Measurements from ENCODE around the gene RAB30.

RAB30 gene

DNA sequence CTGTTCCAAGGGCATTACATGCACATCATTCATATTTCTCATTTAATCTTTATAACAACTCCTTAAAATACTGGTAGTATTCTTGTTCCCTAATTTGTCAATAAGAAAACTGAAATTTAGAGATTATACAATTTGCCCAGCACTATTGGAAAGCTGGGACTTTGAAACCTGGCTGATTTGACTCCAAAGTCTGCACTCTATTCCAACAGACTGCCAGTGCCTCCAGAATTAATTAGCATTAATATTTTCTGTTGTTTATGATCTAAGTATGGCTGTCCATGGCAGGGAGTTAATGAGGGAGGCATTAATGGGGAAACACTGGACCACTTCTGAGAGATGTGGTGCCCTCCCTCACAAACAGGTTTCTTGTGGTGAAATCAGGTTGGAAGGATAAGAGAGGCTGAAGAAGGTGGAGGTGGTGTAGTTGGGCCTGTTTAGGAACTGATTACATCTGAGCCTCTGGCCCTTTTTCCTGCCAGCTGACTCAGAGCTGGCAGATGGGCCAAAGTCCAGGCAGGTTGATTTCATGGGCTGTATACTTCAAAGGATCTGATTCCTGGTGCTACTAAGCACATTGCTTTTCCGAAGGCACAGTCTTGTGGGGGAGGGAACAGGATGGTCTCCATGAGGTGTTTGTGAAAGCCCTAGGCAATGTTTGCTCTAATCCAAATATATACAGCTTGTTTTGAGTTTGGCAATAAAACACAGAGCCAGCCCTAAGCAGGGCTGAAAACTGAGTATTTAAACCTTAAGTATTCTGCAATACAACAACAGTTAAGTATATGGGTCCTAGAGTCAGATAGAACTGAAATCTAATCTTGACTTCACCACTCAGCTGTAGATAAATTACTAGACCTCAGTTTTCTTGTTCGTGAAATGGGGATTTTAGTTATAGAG, 21.0 kb upstream of the RAB30 start:
- Histone ChIP-seq H3K4me3 (ENCODE audit: low read length) (no peak overlapping the region), H3K4me1 (ENCODE audit: control insufficient read depth, insufficient read depth, low read length) (peaks cover 7% of the 10 kb centered on the region), H3K36me3 (ENCODE audit: control insufficient read depth, insufficient read depth, low read length) (no peaks in the 10 kb centered on the region), H3K9ac (ENCODE audit: low read length) (no peak overlapping the region), H3K27ac (ENCODE audit: low read depth, low read length) (no peak overlapping the region), H3K27me3 (ENCODE audit: control insufficient read depth, insufficient read depth, low read length) (no peaks in the 10 kb centered on the region)

DNA sequence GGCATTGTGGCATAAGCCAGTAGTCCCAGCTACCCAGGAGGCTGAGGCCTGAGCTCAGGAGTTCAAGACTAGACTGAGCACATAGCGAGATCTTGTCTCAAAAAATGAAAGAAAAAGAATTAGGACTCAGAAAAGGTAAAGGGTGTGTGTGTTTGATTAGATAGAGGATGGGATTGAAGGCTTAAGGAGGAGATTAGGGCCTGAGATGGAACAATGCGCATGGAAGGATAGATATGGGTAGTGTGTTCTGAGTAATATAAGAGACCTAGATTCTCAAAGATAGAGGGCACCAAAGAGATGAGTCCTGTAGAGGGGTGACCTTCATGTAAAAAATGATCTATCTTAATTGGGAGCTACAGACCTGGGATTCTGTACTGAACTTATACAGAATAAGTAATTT, 17.3 kb upstream of the RAB30 start:
- H3K4me3 ChIP-seq (ENCODE audit: low read length), result no peak overlapping the region
- H3K4me1 ChIP-seq (ENCODE audit: control insufficient read depth, insufficient read depth, low read length), result peaks cover 7% of the 10 kb centered on the region
- H3K9ac ChIP-seq (ENCODE audit: low read length), result no peak overlapping the region
- H3K36me3 ChIP-seq (ENCODE audit: control insufficient read depth, insufficient read depth, low read length), result no peaks in the 10 kb centered on the region
- H3K27ac ChIP-seq (ENCODE audit: low read depth, low read length), result no peak overlapping the region
- no peaks in the 10 kb centered on the region for H3K27me3 ChIP-seq (ENCODE audit: control insufficient read depth, insufficient read depth, low read length)

DNA sequence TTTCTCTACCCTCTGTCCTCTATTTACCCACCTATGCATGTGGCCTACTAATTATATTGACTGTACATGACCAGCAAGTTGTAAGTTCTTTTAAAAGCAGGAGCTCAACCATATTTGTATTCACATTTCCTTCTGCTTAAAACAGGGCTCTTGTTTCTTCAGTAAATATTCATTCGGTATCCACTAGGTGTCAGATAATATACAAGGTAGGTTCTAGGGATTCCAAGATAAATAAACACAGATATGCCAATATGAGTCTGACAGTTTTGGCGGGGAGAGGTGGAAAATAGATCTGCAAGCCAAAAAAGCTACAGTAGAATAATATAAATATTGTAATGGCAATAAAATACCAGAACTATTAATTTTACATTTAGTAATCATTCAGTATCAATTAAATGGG, 15.3 kb upstream of the RAB30 start:
- no peaks in the 10 kb centered on the region for H3K36me3 ChIP-seq (ENCODE audit: control insufficient read depth, insufficient read depth, low read length)
- no peak overlapping the region for H3K27ac ChIP-seq (ENCODE audit: low read depth, low read length)
- no peaks in the 10 kb centered on the region for H3K27me3 ChIP-seq (ENCODE audit: control insufficient read depth, insufficient read depth, low read length)
- no peaks in the 10 kb centered on the region for H3K4me1 ChIP-seq (ENCODE audit: control insufficient read depth, insufficient read depth, low read length)
- no peak overlapping the region for H3K9ac ChIP-seq (ENCODE audit: low read length)
- H3K4me3 ChIP-seq (ENCODE audit: low read length), result no peak overlapping the region

DNA sequence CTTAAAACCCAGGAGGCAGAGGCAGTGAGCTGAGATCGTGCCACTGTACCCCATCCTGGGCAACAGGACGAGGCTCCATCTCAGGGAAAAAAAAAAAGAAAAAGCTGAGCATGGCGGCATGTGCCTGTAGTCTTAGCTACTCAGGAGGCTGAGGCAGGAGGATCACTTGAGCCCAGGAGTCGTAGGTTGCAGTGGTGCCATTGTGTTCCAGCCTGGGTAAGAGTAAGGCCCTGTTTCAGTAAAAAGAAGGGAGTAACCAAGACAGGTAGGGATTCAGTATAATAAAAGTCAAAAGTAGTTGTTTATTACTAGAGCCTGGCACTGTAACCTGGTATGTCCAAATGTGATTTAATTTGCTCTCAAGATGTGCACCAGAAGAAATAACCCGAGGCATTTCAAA, 8.1 kb upstream of the RAB30 start:
- Histone ChIP-seq H3K9ac (ENCODE audit: low read length) (no peak overlapping the region), H3K27me3 (ENCODE audit: control insufficient read depth, insufficient read depth, low read length) (no peaks in the 10 kb centered on the region), H3K4me3 (ENCODE audit: low read length) (no peak overlapping the region), H3K4me1 (ENCODE audit: control insufficient read depth, insufficient read depth, low read length) (no peaks in the 10 kb centered on the region), H3K27ac (ENCODE audit: low read depth, low read length) (no peak overlapping the region), H3K36me3 (ENCODE audit: control insufficient read depth, insufficient read depth, low read length) (no peaks in the 10 kb centered on the region)

DNA sequence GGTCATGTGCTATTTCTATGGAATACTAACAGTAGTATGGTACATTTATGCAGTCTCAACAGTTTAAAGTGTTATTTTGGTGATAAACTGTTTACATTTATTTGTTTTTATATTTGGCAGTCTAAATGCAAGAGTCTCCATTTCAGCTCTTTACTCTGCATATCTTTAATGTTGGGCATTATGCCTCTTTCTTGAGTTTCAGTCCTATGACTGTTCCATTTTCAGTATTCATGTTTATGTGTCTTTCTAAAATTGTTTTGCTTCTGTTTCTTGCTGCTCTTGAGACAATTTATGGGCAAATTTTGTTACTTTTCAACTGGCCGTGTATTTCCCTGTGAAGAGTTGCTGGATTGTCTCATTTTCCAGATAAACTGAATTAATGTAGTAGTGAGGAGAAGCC, 6.6 kb upstream of the RAB30 start:
- no peaks in the 10 kb centered on the region for H3K36me3 ChIP-seq (ENCODE audit: control insufficient read depth, insufficient read depth, low read length)
- H3K9ac ChIP-seq (ENCODE audit: low read length), result no peak overlapping the region
- no peaks in the 10 kb centered on the region for H3K27me3 ChIP-seq (ENCODE audit: control insufficient read depth, insufficient read depth, low read length)
- H3K4me3 ChIP-seq (ENCODE audit: low read length), result no peak overlapping the region
- H3K27ac ChIP-seq (ENCODE audit: low read depth, low read length), result no peak overlapping the region
- peaks cover 2% of the 10 kb centered on the region for H3K4me1 ChIP-seq (ENCODE audit: control insufficient read depth, insufficient read depth, low read length)

DNA sequence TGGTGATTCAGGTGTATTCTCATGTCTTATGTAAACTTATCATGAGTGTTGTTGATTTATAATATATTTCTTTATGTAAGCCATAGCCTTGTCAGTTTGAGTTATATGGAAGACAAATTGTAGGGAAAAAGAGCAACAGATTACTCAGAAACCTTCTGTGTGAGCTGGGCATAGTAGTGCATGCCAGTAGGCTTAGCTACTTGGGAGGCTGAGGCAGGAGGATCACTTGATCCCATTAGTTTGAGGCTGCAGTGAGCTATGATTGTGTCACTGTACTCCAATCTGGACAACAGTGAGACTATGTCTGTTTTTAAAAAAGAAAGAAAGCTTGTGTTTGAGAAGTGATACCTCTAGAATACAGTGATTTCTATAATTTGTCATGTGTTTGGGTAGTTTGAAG, 2.2 kb upstream of the RAB30 start:
- Histone ChIP-seq H3K4me3 (ENCODE audit: low read length) (no peak overlapping the region), H3K9ac (ENCODE audit: low read length) (no peak overlapping the region), H3K36me3 (ENCODE audit: control insufficient read depth, insufficient read depth, low read length) (peaks cover 2% of the 10 kb centered on the region), H3K27ac (ENCODE audit: low read depth, low read length) (no peak overlapping the region), H3K4me1 (ENCODE audit: control insufficient read depth, insufficient read depth, low read length) (peaks cover 12% of the 10 kb centered on the region), H3K27me3 (ENCODE audit: control insufficient read depth, insufficient read depth, low read length) (no peaks in the 10 kb centered on the region)

DNA sequence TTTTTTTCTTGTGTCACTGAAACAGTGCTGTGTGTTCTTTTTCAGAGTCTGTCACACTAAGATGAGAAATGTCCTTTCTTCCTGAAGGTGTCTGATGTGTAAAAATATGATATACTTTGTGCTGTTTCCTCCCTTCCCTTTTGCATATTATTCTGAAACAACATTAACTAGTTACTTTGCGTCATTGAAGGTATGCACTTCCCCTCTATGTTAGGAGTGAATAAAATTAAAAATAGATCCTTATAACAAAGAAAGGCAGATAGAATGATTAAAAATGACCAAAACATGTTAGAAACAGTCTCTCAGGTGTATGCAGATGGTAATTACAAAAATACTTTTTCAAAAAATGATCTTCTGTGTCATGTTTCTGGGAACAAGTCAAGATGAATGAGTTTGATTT, 1.6 kb upstream of the RAB30 start:
- H3K4me3 ChIP-seq (ENCODE audit: low read length), result peak overlapping the region; percentile 94
- H3K27me3 ChIP-seq (ENCODE audit: control insufficient read depth, insufficient read depth, low read length), result no peaks in the 10 kb centered on the region
- peaks cover 12% of the 10 kb centered on the region for H3K4me1 ChIP-seq (ENCODE audit: control insufficient read depth, insufficient read depth, low read length)
- H3K27ac ChIP-seq (ENCODE audit: low read depth, low read length), result no peak overlapping the region
- H3K9ac ChIP-seq (ENCODE audit: low read length), result no peak overlapping the region
- H3K36me3 ChIP-seq (ENCODE audit: control insufficient read depth, insufficient read depth, low read length), result peaks cover 2% of the 10 kb centered on the region

DNA sequence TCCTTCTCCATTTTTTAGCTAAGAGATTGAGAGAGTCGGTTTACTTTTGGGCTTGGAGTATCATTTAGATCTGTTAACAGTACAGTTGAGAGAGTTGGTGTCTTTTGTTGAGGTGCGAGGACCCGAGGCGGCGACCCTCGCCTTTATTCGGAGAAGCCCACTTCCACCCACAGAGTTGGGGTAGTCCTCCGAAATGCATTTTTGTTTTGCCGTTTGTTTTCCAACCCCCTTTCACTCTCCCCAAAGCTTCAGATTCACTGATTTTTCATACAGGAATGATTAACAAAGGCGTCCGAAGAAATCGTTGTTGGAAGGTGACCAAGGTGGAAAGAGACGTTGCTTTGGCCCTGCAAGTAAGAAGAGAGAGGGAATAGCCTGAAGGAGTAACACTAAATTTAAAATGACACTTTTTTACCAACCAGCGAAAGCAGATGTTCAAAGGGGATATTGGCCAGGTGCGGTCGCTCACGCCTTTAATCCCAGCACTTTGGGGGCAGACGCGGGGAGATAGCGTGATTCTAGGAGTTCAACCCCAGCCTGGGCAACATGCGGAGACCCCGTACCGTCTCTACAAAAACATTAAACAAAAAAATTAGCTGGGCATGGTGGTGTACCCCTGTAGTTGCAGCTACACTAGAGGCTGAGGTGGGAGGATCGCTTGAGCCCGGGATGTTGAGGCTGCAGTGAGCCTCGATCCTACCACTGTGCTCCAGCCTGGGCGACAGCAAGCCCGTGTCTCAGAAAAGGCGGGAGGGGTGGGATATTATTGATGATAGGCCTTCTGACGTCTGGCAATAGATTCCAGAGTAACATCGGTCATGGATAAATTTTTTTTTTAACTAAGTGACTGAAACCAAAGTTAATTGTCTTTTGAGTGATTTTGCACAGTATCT, 899 bp upstream of the RAB30 start:
- peak overlapping the region; percentile 97 for H3K27ac ChIP-seq (ENCODE audit: low read depth, low read length)
- peak overlapping the region; percentile 98 for H3K9ac ChIP-seq (ENCODE audit: low read length)
- H3K4me1 ChIP-seq (ENCODE audit: control insufficient read depth, insufficient read depth, low read length), result peaks cover 12% of the 10 kb centered on the region
- H3K27me3 ChIP-seq (ENCODE audit: control insufficient read depth, insufficient read depth, low read length), result no peaks in the 10 kb centered on the region
- H3K4me3 ChIP-seq (ENCODE audit: low read length), result peak overlapping the region; percentile 94
- H3K36me3 ChIP-seq (ENCODE audit: control insufficient read depth, insufficient read depth, low read length), result peaks cover 2% of the 10 kb centered on the region

DNA sequence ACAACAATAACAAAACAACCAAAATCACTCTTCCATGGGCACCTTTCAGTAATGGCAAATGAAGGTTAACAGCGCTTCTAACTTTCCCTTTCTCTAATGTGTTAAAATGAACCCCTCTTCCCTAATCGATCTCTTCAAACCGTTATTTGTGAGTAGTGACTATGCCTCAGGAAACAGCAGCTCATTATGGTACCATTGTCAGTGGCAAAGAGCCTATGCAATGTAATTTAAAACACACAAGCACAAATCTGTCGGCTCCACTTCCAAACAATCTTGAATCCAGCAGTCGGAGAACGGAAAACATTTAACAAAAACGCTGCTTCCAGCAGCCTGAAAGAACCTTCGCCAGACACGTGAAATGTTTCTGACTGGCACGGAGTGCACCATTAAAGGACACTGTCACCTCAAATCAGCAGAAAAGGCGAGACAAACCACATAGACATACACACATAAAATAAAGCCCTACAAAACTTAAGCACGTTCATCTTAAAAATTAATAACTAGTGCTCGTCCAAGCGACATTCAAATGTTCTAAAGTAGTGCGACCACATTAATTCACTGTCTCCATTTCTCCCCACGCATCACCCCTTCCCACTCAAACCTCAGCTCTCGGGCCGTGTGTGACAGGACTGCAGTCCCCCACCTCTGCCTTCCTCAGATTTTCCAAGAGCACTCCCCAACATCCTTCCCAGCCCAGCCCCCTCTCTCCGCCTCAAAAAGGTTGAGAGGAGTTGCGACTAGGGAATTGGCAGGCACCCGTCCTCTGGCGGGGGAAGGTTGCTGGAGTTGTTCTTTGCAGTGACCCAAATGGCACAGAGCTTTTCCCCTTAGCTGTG, 748 bp downstream of the RAB30 start:
- peak overlapping the region; percentile 42 for H3K9ac ChIP-seq (ENCODE audit: low read length)
- H3K27ac ChIP-seq (ENCODE audit: low read depth, low read length), result peak overlapping the region; percentile 97
- H3K4me3 ChIP-seq (ENCODE audit: low read length), result peak overlapping the region; percentile 94
- H3K27me3 ChIP-seq (ENCODE audit: control insufficient read depth, insufficient read depth, low read length), result no peaks in the 10 kb centered on the region
- peaks cover 12% of the 10 kb centered on the region for H3K4me1 ChIP-seq (ENCODE audit: control insufficient read depth, insufficient read depth, low read length)
- H3K36me3 ChIP-seq (ENCODE audit: control insufficient read depth, insufficient read depth, low read length), result peaks cover 2% of the 10 kb centered on the region

DNA sequence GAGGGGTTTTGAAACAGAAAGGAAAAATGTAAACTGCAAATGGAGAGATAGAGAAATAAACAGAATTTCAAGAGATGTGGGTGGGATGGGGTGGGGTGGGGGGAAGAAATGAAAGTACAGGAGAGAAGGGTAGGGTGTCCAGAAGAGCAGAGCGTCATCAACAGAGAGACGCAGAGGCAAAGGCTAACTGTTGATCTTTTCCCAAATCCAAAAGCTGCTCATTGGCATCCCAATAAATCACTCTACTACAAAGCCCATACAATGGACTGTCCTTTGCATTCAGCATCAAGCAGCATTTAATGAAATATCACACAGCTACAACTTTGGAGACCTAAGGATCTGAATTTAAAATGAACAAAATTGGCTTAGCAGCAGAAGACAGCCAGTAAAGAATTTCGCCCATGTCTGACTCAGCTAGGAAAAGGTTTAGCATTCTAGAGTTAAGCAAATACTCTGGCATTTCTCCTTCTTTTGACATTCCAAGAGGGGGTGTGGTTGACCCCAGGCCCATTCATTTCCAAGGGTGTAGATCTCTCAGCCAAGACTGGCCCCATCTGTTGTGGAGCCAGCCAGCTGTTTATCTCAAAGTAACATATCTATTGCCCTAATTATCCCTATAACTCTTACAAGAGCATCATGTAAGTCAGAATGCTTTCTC, 1.5 kb downstream of the RAB30 start:
- H3K4me1 ChIP-seq (ENCODE audit: control insufficient read depth, insufficient read depth, low read length), result peaks cover 12% of the 10 kb centered on the region
- H3K36me3 ChIP-seq (ENCODE audit: control insufficient read depth, insufficient read depth, low read length), result peaks cover 2% of the 10 kb centered on the region
- peak overlapping the region; percentile 97 for H3K27ac ChIP-seq (ENCODE audit: low read depth, low read length)
- peak overlapping the region; percentile 94 for H3K4me3 ChIP-seq (ENCODE audit: low read length)
- H3K27me3 ChIP-seq (ENCODE audit: control insufficient read depth, insufficient read depth, low read length), result no peaks in the 10 kb centered on the region
- H3K9ac ChIP-seq (ENCODE audit: low read length), result no peak overlapping the region

DNA sequence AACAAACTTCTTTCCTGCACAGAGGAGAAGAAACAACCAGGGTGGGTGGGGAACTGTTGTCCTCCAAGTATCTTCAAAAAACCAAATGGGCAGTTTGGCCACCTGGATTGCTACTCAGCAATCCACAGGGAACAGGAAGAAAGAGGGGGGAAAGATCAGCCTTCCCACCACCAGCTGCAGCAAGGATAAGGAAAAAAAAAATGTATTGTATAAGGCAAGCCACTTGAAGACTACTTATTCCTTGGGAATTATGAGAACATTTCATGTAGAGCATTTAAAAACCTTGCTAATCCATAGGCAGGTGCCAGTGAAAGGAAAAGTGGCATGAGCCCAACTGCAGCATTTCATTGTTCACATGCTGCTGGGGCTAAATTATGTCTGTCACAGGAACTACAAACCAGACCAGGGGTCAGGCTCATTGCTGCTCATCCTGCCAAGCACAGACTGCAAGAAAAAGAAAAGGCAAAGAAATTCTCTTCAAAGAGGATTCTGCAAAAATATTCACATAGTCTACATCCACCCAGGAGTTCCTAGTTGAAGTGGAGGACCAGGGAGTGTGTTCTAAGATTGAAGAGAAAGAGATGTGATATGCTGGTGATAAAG, 2.2 kb downstream of the RAB30 start:
- Histone ChIP-seq H3K4me3 (ENCODE audit: low read length) (peak overlapping the region; percentile 1), H3K9ac (ENCODE audit: low read length) (no peak overlapping the region), H3K36me3 (ENCODE audit: control insufficient read depth, insufficient read depth, low read length) (peaks cover 2% of the 10 kb centered on the region), H3K4me1 (ENCODE audit: control insufficient read depth, insufficient read depth, low read length) (peaks cover 12% of the 10 kb centered on the region), H3K27me3 (ENCODE audit: control insufficient read depth, insufficient read depth, low read length) (no peaks in the 10 kb centered on the region), H3K27ac (ENCODE audit: low read depth, low read length) (no peak overlapping the region)
